ENCODE measurements around the gene ERV3-1. TPM values are rescaled to one million over a fixed set of nuclear protein-coding genes. Genes with fewer than 3 reads are reported as not detected.
"Not testable (repeated sequence)": the region's sequence is repeated elsewhere in the genome, so short reads cannot be mapped to it uniquely, and the experiment has no call there.

ERV3-1 gene
- total RNA-seq, 1 donor from 2014 or later = 37.1 TPM

- no peak for DNase-seq (ENCODE audit: low spot score)
Measured at GRCh38 chr7:65001291-65001814, 5.1 kb downstream of the ERV3-1 start.

GRCh38 chr7:64999165-65000004 lies 7.1 kb downstream of the ERV3-1 start:
- no peak for DNase-seq (ENCODE audit: low spot score)

- no peak for DNase-seq (ENCODE audit: low spot score)
Measured at GRCh38 chr7:64998865-64999164, 7.7 kb downstream of the ERV3-1 start.

- DNase-seq (ENCODE audit: low spot score) = no peak
Measured at GRCh38 chr7:64997927-64998391, 8.5 kb downstream of the ERV3-1 start.

GRCh38 chr7:64997164-64997908 lies 9.2 kb downstream of the ERV3-1 start:
- DNase-seq (ENCODE audit: low spot score) = no peak

GRCh38 chr7:64996305-64996704 lies 10.2 kb downstream of the ERV3-1 start:
- DNase-seq (ENCODE audit: low spot score) = no peak

- no peak for DNase-seq (ENCODE audit: low spot score)
Measured at GRCh38 chr7:64993901-64994300, 12.6 kb downstream of the ERV3-1 start.

- DNase-seq (ENCODE audit: low spot score) = no peak
Measured at GRCh38 chr7:64992971-64993370, 13.5 kb downstream of the ERV3-1 start.

GRCh38 chr7:64990936-64991335 lies 15.6 kb downstream of the ERV3-1 start, which contains the start of gene ZNF117:
ZNF117 (minus strand) TSS chr7:64991036.
- no peak for DNase-seq (ENCODE audit: low spot score)

GRCh38 chr7:64990216-64990615 lies 16.3 kb downstream of the ERV3-1 start:
- DNase-seq (ENCODE audit: low spot score) = no peak

- no peak for DNase-seq (ENCODE audit: low spot score)
Measured at GRCh38 chr7:64978497-64979203, 27.8 kb downstream of the ERV3-1 start.

- DNase-seq (ENCODE audit: low spot score) = no peak
Measured at GRCh38 chr7:64965594-64965993, 40.9 kb downstream of the ERV3-1 start.

- DNase-seq (ENCODE audit: low spot score) = no peak
Measured at GRCh38 chr7:64959072-64959747, 47.3 kb downstream of the ERV3-1 start.

GRCh38 chr7:64951250-64951848 lies 55.1 kb downstream of the ERV3-1 start:
- DNase-seq (ENCODE audit: low spot score) = no peak

- DNase-seq (ENCODE audit: low spot score) = not testable (repeated sequence)
Measured at GRCh38 chr7:64950673-64951072, 55.8 kb downstream of the ERV3-1 start.

- not testable (repeated sequence) for DNase-seq (ENCODE audit: low spot score)
Measured at GRCh38 chr7:64948774-64949173, 57.7 kb downstream of the ERV3-1 start.

GRCh38 chr7:64947252-64948000 lies 59.1 kb downstream of the ERV3-1 start:
- no peak for DNase-seq (ENCODE audit: low spot score)

GRCh38 chr7:64946772-64947171 lies 59.7 kb downstream of the ERV3-1 start:
- DNase-seq (ENCODE audit: low spot score) = no peak

- DNase-seq (ENCODE audit: low spot score) = no peak
Measured at GRCh38 chr7:64945503-64946175, 60.8 kb downstream of the ERV3-1 start.
